Panc1 (cell line): Measurements from ENCODE around the gene HES5. TPM values are rescaled to one million over a fixed set of nuclear protein-coding genes. Genes with fewer than 3 reads are reported as not detected.

Experiments
- ATAC-seq: fragments of 200-7000 bp; cut with Tn5 transposase; 2 replicates; pipeline ENCODE4 v1.9.1; 2020; ENCODE audit warnings: mild to moderate bottlenecking, moderate library complexity
- BruUV-seq: library from RNA; stranded (reverse); fragments of 400-500 nt; replicated peaks from 2 replicates; lab custom pipeline; 2021; lab: Mats Ljungman, UMichigan
- CTCF ChIA-PET: fragments of 300-600 bp; sonication (Branson Sonifier 250); formaldehyde crosslinking; loops from one replicate; lab custom pipeline; 2022; ENCODE audit warnings: antibody characterized with exemption; lab: Charles Lee
- POLR2A ChIA-PET: fragments of 300-600 bp; sonication (Branson Sonifier 250); formaldehyde crosslinking; loops from one replicate; lab custom pipeline; 2022; ENCODE audit warnings: antibody characterized with exemption; lab: Charles Lee
- DNase-seq: peaks from one replicate; pipeline ENCODE4 v3.0.0-alpha.2; 2010; ENCODE audit warnings: low read depth, low spot score
- H3K27ac ChIP-seq: 2 replicates; pipeline ENCODE4 v1.5.1; 2011; ENCODE audit warnings: mild to moderate bottlenecking, low read length, inconsistent platforms
- H3K27me3 ChIP-seq: fragments of 200-500 bp; sonication (Bioruptor generic); 2 replicates; pipeline ENCODE4 v1.6.0; 2014; ENCODE audit warnings: low read length, inconsistent platforms; ENCODE audit not compliant: control insufficient read depth, insufficient read depth
- H3K36me3 ChIP-seq: fragments of 200-500 bp; sonication (Bioruptor generic); 2 replicates; pipeline ENCODE4 v1.5.1; 2014; ENCODE audit warnings: inconsistent platforms, mild to moderate bottlenecking, low read length, moderate library complexity; ENCODE audit not compliant: control insufficient read depth, insufficient read depth
- H3K4me1 ChIP-seq: 2 replicates; pipeline ENCODE4 v1.5.1; 2011; ENCODE audit warnings: inconsistent platforms, mild to moderate bottlenecking, low read length, moderate library complexity; ENCODE audit not compliant: control insufficient read depth, insufficient read depth
- H3K4me3 ChIP-seq, 2 experiments: 2 replicates each; pipeline ENCODE4 v1.5.1; 2011 to 2012; ENCODE audit warnings: low read depth in 2 of 2, low read length in 2 of 2, mild to moderate bottlenecking in 2 of 2, inconsistent platforms in 1 of 2, moderate library complexity in 1 of 2
- H3K9me3 ChIP-seq: fragments of 200-500 bp; sonication (Bioruptor generic); 2 replicates; pipeline ENCODE4 v1.5.1; 2014; ENCODE audit warnings: low read depth, mild to moderate bottlenecking, inconsistent platforms, low read length, moderate library complexity; ENCODE audit not compliant: control insufficient read depth, insufficient read depth
- CTCF ChIP-seq: fragments of 450-650 bp; IDR thresholded peaks from 2 replicates; pipeline ENCODE4 v1.5.1; 2017; ENCODE audit warnings: mild to moderate bottlenecking
- POLR2AphosphoS5 ChIP-seq: IDR thresholded peaks from 2 replicates; pipeline ENCODE4 v1.6.1; 2012; ENCODE audit warnings: mild to moderate bottlenecking, low read depth, low read length, moderate library complexity
- REST ChIP-seq, 2 experiments: IDR thresholded peaks; 2 replicates each; pipeline ENCODE4 v1.6.1; 2011 to 2012; ENCODE audit warnings: low read depth in 2 of 2, control low read depth in 1 of 2, low read length in 1 of 2, mild to moderate bottlenecking in 1 of 2, moderate library complexity in 1 of 2; ENCODE audit not compliant: insufficient read depth in 1 of 2
- SIN3A ChIP-seq: IDR thresholded peaks from 2 replicates; pipeline ENCODE4 v1.6.1; 2012; ENCODE audit warnings: low read depth, mild to moderate bottlenecking, low read length, moderate library complexity, borderline replicate concordance; ENCODE audit not compliant: insufficient read depth
- TCF7L2 ChIP-seq: IDR thresholded peaks from 2 replicates; pipeline ENCODE4 v1.6.1; 2011; ENCODE audit warnings: mild to moderate bottlenecking, low read depth, low read length, inconsistent platforms
- in situ Hi-C: cut with HindIII; loops from 2 replicates; pipeline ENCODE4 v1.10.0; 2016; ENCODE audit warnings: low sequenced_read_pairs, low pct_unique_long_range_greater_than_20kb
- intact Hi-C: fragments of 100-400 bp; cut with micrococcal nuclease; formaldehyde crosslinking; loops from one replicate; pipeline ENCODE4 v1.10.0; 2022; ENCODE audit not compliant: unreplicated experiment
- total RNA-seq: library from RNA; stranded (reverse); gene quantifications from one replicate; pipeline ENCODE4 v1.2.1, GENCODE V29; 2021; ENCODE audit not compliant: unreplicated experiment

HES5 gene
- total RNA-seq, 1 experiment from 2014 or later, result not detected

GRCh38 chr1:2534315-2534686 is 4.2 kb upstream of the HES5 start:
- ChIA-PET POLR2A (no interaction called here), CTCF (interaction anchor here (0.6 kb wide), 1 partner anchor 8 kb away, joined by 3 read pairs; no protein-coding TSS in a partner anchor)
- TF ChIP-seq SIN3A (no peak), CTCF (no peak)
- DNase-seq (no peak), ATAC-seq (no peak)
- H3K27me3 ChIP-seq, result no peaks in the 10 kb centered on the region
- H3K4me3 ChIP-seq, result no peak overlapping the region
- no peak overlapping the region for H3K27ac ChIP-seq
- intact Hi-C loops (no loop called here), in situ Hi-C loops (no loop called here)
- H3K9me3 ChIP-seq, result no peaks in the 10 kb centered on the region
- no peaks in the 10 kb centered on the region for H3K36me3 ChIP-seq
- H3K4me1 ChIP-seq, result peaks cover 45% of the 10 kb centered on the region
- BruUV-seq, result no TSS peak

GRCh38 chr1:2533365-2533764 is 3.3 kb upstream of the HES5 start:
- Histone ChIP-seq H3K27ac (no peak overlapping the region), H3K4me3 (no peak overlapping the region), H3K36me3 (no peaks in the 10 kb centered on the region), H3K27me3 (no peaks in the 10 kb centered on the region), H3K9me3 (no peaks in the 10 kb centered on the region), H3K4me1 (peaks cover 53% of the 10 kb centered on the region)
- in situ Hi-C loops, result no loop called here
- TF ChIP-seq SIN3A, result no peak
- no peak for TF ChIP-seq TCF7L2
- no peak for TF ChIP-seq CTCF
- TF ChIP-seq POLR2AphosphoS5, result no peak
- no peak for TF ChIP-seq REST (IDR thresholded peaks at IDR 0.05; ENCODE audit: insufficient read depth in 1 of 2, low read depth in 2 of 2, low read length in 1 of 2)
- no TSS peak for BruUV-seq
- CTCF ChIA-PET, result no interaction called here
- DNase-seq, result no peak
- POLR2A ChIA-PET, result no interaction called here
- no peak for ATAC-seq
- intact Hi-C loops, result no loop called here
